Skin epidermis (tissue), 12 donors: Measurements from ENCODE around the gene PMAIP1.
"Not testable (repeated sequence)": the region's sequence is repeated elsewhere in the genome, so short reads cannot be mapped to it uniquely, and the experiment has no call there.

Source experiments
- H3K27ac ChIP-seq, 21 experiments: fragments of 200-600 bp; sonication (generic) in 11 of 21; one replicate each; pipeline ENCODE4 v1.5.0; 2020; ENCODE audit warnings: mild to moderate bottlenecking in 3 of 21, inconsistent platforms in 2 of 21, moderate library complexity in 2 of 21
- H3K4me3 ChIP-seq, 7 experiments: fragments of 200-600 bp; sonication (generic) in 2 of 7; one replicate each; pipeline ENCODE4 v1.5.0; 2020; ENCODE audit warnings: inconsistent platforms in 2 of 7, mild to moderate bottlenecking in 2 of 7, moderate library complexity in 1 of 7

The PMAIP1 gene

GRCh38 chr18:59899298-59900221, at the start of gene PMAIP1:
TSS of gene PMAIP1 (plus strand) at chr18:59899996. CDS start at chr18:59900178, 182 bp downstream.
- Histone ChIP-seq H3K4me3 (peak within 1 kb of the TSS; percentile 65 to 99 (median 93)), H3K27ac (peak within 1 kb of the TSS; percentile 58 to 97 (median 92))

DNA sequence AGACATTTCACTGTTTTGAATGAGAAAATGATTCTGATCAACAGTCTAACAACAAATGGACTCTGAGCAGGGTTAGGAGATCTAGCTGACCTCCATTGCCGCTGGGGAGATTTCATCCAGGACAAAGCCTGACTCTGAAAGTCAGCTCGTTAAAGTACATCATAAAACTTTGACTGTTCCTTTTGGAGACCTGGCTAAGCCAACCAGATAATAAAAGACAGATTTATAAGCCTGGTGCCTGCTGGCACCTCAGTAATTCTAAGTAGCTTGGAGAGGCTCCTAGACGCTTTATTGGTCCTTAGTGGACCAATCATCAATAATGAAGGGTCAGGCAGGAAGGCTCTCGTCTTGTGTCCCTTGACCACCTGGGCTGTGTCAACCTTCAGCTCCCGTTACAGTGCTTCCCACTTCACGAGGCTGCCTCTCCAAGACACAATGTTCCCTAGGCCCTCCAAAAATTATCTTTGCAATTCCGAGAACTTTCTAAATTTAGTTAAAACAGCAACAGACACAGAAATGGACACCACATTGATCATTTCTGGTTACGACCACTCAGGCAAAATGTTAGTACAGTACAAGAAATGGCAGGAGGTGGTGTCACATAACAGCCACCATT, 47.9 kb upstream of the PMAIP1 start:
- Histone ChIP-seq H3K4me3 (no peak overlapping the region), H3K27ac (no peak overlapping the region)

DNA sequence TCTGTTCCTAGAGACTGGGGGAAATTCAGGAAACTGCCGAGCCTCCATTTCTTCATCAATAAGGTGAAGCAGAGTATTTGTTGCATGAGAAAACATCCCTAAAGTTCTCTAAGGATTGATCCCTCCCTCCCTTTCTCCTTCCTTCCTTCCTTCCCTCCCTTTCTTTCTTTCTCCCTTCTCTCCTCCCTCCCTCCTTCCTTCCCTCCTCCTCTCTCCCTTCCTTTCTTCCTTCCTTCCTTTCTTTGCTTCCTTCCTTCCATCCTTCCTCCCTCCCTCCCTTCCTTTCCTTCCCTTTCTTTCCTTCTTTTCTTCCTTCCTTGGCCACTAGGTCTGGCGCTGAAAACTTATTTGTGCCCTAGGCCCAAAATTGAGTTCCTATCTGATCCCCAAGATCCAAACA, 47.2 kb upstream of the PMAIP1 start:
- Histone ChIP-seq H3K27ac (no peak overlapping the region), H3K4me3 (no peak overlapping the region)

DNA sequence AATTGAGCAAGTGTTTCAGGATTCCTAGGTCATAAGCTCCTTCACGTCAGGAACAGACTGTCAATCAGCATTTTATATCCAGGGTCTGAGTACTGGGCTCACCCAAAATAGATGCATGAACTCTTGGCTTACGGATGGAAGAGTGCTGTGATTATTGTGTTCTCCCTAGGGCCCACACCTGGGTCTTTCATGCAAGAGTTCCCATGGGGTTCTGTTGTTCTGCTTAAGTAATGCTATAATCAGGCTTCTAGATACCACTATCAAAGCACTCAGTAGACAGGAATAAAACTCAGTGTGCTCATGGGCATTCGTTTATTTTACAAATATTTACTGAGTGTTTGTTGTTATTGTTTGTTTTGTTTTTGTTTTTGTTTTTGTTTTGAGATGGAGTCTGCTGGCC, 46.4 kb upstream of the PMAIP1 start:
- Histone ChIP-seq H3K27ac (no peak overlapping the region), H3K4me3 (no peak overlapping the region)

GRCh38 chr18:59853988-59854387, 45.8 kb upstream of the PMAIP1 start:
- H3K4me3 ChIP-seq, H3K27ac ChIP-seq: not testable (repeated sequence)

DNA sequence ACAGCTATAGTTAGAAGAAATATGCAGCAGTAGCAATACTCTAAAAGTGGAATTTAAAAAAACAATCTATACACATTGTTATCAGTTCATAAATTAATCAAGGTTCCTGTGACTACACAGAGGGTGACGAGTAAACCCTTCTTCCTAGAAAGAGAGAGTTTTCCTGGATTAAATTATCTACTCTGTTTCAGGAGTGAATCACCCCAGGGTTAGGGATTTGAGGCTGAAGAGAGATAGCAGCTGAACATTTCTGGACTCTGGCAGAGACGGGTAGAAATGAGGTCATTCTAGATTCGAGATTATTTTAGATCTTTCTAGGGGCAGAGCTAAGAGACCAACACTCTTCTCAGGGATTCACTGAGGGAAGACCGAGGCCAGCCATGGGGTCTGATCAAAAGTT, 38.8 kb upstream of the PMAIP1 start:
- H3K4me3 ChIP-seq, result no peak overlapping the region
- H3K27ac ChIP-seq, result no peak overlapping the region

GRCh38 chr18:59861963-59862819, 37.6 kb upstream of the PMAIP1 start:
- H3K4me3 ChIP-seq, result no peak overlapping the region
- H3K27ac ChIP-seq, result no peak overlapping the region

- Histone ChIP-seq H3K4me3 (no peak overlapping the region), H3K27ac (no peak overlapping the region)
Observed at GRCh38 chr18:59865241-59865986, 34.4 kb upstream of the PMAIP1 start.

DNA sequence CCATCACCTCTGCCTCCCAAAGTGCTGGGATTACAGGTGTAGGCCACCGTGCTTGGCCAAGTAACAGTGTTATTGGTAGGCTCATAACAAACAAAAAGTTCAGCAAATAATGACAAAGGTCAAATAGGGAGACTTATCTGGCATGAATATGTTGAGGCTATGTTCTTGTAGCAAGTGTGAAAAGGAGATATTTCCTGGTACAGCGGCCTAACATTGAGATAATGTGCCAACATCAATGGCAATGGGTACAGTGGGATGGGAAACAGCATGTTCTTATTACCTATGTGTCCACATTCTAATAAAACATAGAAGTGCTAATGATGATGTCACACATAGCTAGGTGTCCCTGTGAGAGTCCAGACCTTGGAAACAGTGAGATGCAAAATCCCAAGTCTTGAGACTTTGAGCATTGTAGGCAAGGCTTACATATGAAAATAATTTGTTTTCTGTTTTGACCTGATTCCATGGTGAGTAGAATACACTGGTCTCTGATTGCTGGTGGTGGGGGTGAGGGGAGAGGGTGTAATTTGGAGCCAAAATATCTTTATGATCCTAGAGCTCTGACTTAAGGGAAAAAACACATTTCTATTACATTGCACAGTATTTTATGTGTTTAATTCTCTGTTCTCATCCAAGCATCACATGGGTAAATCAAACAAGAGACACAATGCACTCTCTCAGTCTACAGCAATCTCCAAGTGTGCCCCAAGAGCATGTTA, 33.1 kb upstream of the PMAIP1 start:
- Histone ChIP-seq H3K27ac (no peak overlapping the region), H3K4me3 (no peak overlapping the region)

DNA sequence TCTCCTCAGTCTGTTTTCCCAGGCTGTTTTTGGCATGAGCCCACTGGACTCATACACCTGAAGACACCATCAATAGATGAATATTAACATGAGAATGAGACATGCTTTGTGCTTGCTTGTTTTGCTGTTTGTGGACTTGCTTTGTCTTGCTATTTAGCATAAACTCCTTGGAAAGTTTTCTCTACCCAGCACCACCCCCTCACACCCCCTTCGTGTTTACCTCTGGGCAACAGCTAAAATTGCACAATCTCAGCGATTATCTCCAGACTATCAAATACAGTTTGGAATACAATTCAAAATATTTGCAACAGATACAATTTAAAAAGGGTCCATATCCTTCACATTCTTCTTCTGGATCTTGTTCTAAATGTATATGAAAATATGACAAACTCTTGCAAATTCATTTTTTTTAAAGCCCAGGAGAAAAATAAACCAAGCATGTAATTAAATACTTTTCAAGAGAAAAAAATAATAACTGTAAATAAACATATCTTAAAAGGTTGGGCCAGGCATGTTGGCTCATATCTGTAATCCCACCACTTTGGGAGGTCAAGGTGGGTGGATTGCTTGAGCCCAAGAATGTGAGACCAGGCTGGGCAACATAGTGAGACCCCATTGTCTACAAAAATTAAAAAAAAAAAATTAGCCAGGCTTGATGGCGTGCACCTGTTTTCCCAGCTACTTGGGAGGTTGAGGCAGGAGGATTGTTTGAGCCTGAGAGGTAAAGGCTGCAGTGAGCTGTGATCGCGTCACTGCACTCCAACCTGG, 32.3 kb upstream of the PMAIP1 start:
- H3K27ac ChIP-seq, result no peak overlapping the region
- H3K4me3 ChIP-seq, result no peak overlapping the region

GRCh38 chr18:59870623-59871130, 29.1 kb upstream of the PMAIP1 start:
- H3K4me3 ChIP-seq, result no peak overlapping the region
- no peak overlapping the region for H3K27ac ChIP-seq

DNA sequence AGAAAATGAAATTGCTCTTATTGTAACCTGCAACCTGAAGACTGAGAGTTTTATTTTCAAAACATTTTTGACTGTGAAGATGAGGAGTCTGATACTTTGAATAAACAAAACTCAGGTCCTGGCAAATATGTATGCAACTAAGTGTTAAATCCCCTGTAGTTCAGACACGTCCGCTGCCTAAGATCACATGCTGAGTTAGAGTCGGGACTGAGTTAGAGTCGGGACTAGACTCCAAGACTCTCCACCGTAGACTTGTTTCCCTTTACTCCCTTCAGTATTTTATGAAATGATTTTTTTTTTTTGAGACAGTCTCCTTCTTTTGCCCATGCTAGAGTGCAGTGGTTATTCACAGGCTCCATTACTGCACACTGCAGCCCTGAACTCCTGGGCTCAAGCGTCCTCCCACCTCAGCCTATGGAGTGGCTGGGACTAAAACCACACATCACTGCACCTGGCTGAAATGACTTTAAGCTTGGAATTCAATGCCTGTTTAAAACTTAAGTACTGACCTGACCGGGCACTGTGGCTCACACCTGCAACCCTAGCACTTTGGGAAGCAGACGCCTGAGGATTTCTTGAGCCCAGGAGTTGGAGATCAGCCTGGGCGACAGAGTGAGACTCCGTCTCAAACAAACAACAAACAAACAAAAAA, 28.0 kb upstream of the PMAIP1 start:
- H3K27ac ChIP-seq, result no peak overlapping the region
- H3K4me3 ChIP-seq, result no peak overlapping the region

GRCh38 chr18:59873641-59874040, 26.2 kb upstream of the PMAIP1 start:
- no peak overlapping the region for H3K27ac ChIP-seq

GRCh38 chr18:59874166-59874565, 25.6 kb upstream of the PMAIP1 start:
- H3K27ac ChIP-seq, result no peak overlapping the region
- no peak overlapping the region for H3K4me3 ChIP-seq

More at GRCh38 chr18:59873641-59874040, 26.2 kb upstream of the PMAIP1 start:
- no peak overlapping the region for H3K4me3 ChIP-seq

DNA sequence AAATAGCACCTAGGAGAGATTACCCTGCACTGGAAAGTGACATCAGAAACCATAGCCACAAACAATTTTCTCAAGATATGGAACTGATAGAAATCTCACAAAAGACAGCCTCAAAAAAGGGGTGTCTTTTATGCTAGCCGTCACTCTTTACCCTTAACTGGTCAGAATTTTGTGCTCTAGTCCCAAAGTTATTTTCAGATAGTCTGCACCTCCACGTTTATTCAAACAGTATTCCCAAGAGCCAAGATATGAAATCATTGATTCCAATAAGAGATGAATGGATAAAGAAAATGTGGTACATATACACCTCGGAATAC, 23.5 kb upstream of the PMAIP1 start:
- H3K27ac ChIP-seq, result no peak overlapping the region
- no peak overlapping the region for H3K4me3 ChIP-seq

DNA sequence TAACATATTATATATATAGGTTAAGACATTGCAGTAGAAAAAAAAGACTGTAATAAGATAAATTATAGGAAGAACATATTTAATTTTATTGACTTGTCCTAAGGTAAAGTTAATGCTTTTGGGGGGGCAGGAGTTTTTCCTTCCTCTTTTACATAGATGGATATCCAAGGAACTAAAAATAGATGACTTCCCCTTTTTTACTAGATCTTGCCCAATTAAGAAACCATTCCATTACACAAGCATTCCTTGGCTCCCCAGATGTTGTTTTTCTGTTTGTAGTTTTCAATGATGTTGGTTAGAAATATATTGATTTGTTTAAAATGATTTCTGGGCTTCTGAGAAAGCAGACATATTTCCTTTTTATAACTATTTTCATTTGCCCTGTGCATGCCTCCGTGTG, 22.4 kb upstream of the PMAIP1 start:
- Histone ChIP-seq H3K4me3 (no peak overlapping the region), H3K27ac (no peak overlapping the region)

DNA sequence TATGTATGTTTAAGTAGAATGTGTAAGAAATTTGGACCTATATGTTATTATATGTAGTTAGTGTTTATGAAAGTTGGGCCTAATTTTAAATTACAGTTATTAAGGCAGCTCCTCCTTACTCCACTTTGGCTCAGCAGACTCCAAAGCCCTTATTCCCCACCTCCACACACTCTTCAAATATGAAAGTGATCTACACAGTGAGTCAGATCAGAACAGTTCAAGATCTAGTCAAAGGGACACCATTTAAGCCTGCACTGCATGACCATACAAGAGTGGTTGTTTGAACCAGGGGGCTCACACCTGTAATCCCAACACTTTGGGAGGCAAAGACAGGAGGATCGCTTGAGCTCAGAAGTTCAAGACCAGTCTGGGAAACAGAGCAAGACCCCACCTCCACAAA, 21.2 kb upstream of the PMAIP1 start:
- Histone ChIP-seq H3K4me3 (no peak overlapping the region), H3K27ac (no peak overlapping the region)
